ENCODE measurements around the gene RNF187. TPM values are rescaled to one million over a fixed set of nuclear protein-coding genes. Genes with fewer than 3 reads are reported as not detected.

Gene RNF187
- total RNA-seq, 6 experiments from 2014 or later, result 110 to 143 (median 130) TPM

- TF ChIP-seq, protein P1, sequence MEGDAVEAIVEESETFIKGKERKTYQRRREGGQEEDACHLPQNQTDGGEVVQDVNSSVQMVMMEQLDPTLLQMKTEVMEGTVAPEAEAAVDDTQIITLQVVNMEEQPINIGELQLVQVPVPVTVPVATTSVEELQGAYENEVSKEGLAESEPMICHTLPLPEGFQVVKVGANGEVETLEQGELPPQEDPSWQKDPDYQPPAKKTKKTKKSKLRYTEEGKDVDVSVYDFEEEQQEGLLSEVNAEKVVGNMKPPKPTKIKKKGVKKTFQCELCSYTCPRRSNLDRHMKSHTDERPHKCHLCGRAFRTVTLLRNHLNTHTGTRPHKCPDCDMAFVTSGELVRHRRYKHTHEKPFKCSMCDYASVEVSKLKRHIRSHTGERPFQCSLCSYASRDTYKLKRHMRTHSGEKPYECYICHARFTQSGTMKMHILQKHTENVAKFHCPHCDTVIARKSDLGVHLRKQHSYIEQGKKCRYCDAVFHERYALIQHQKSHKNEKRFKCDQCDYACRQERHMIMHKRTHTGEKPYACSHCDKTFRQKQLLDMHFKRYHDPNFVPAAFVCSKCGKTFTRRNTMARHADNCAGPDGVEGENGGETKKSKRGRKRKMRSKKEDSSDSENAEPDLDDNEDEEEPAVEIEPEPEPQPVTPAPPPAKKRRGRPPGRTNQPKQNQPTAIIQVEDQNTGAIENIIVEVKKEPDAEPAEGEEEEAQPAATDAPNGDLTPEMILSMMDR (IDR thresholded peaks at IDR 0.05), result no peak
- no peaks in the 10 kb centered on the region for H3K36me3 Mint-ChIP-seq (ENCODE audit: low read depth)
These were observed 21.7 kb downstream of the RNF187 start for GRCh38 chr1:228508840-228509415.

DNA sequence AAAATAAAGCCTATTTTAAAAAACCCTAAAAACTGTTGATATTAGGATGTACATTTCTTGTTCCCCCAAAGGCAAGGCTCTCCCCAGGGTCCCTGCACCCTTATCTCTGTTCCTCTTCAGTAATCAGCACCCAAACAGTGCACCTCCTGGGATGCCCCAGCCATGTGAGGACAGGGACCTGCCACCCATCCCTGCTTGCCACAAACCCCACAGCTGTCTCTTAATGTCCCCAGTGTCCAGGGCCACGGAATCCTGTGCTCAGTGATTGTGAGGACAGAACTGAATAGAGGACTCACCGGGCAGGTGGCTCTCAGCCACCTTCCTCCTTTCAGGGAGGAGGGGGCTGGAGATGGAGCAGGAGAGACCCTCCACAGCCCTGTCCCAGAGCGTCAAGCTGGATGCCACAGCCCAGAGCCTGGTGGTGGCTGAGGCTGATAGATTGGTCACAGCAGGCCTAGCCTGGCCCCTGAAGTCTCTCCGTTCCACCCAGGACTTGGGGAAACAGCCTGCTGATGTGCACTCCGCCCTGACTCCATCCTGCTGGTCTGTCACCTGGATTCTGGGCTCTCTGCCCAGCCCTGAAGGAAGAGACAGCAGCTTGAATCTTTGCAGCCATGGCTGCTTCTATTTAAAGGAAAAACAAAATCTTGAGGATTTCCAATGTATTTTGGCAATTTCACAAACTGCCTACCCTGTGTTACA lies 23.1 kb downstream of the RNF187 start:
- Mint-ChIP-seq H3K9me3 (no peaks in the 10 kb centered on the region), H3K27me3 (ENCODE audit: insufficient read depth) (peaks cover 30% of the 10 kb centered on the region), H3K27ac (no peak overlapping the region), H3K36me3 (ENCODE audit: low read depth) (no peaks in the 10 kb centered on the region), H3K4me3 (no peak overlapping the region), H3K4me1 (ENCODE audit: low read depth) (0 out of 2 replicates have a peak, but pooled peaks cover 6% of the 10 kb centered on the region)
- DNase-seq, result no peak
- TF ChIP-seq, protein P1 (IDR thresholded peaks at IDR 0.05), result no peak

More at GRCh38 chr1:228508840-228509415, 21.7 kb downstream of the RNF187 start:
- no peak for DNase-seq
- peaks cover 29% of the 10 kb centered on the region for H3K27me3 Mint-ChIP-seq (ENCODE audit: insufficient read depth)
- H3K4me1 Mint-ChIP-seq (ENCODE audit: low read depth), result 0 out of 2 replicates have a peak, but pooled peaks cover 6% of the 10 kb centered on the region
- no peaks in the 10 kb centered on the region for H3K9me3 Mint-ChIP-seq
- H3K27ac Mint-ChIP-seq, result no peak overlapping the region
- H3K4me3 Mint-ChIP-seq, result no peak overlapping the region

DNA sequence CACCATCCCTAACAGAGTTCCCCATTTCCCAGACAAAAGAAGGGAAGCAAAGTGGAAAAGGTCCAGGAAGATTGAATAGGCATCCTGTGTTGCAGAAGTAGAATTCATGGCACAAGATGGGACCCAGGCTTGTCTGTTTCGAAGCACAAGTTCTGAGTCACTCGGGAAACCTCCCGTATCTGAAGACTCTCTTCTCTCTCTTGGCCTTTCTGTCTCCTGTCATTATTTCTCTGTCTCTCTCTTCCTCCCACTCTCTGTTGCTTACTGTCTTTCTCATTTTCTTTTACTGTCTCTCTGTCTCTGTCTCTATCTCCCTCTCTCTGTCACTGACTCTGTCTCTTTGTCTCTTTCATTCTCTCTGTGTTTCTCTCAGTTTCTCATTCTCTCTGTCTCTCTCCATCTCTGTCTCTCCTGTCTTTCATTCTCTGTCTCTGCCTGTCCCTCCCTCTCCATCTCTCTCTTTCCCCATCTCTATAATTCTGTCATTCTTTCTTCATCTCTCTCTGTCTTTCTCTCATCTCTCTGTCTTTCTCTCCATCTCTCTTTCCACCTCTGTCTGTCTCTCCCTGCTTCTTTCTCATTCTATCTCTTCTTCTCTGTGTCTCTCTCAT lies 23.7 kb downstream of the RNF187 start:
- Mint-ChIP-seq H3K27me3 (ENCODE audit: insufficient read depth) (peaks cover 34% of the 10 kb centered on the region), H3K27ac (no peak overlapping the region), H3K9me3 (no peaks in the 10 kb centered on the region), H3K36me3 (ENCODE audit: low read depth) (no peaks in the 10 kb centered on the region), H3K4me3 (no peak overlapping the region), H3K4me1 (ENCODE audit: low read depth) (0 out of 2 replicates have a peak, but pooled peaks cover 6% of the 10 kb centered on the region)
- TF ChIP-seq, protein P1 (IDR thresholded peaks at IDR 0.05), result no peak
- DNase-seq, result no peak

DNA sequence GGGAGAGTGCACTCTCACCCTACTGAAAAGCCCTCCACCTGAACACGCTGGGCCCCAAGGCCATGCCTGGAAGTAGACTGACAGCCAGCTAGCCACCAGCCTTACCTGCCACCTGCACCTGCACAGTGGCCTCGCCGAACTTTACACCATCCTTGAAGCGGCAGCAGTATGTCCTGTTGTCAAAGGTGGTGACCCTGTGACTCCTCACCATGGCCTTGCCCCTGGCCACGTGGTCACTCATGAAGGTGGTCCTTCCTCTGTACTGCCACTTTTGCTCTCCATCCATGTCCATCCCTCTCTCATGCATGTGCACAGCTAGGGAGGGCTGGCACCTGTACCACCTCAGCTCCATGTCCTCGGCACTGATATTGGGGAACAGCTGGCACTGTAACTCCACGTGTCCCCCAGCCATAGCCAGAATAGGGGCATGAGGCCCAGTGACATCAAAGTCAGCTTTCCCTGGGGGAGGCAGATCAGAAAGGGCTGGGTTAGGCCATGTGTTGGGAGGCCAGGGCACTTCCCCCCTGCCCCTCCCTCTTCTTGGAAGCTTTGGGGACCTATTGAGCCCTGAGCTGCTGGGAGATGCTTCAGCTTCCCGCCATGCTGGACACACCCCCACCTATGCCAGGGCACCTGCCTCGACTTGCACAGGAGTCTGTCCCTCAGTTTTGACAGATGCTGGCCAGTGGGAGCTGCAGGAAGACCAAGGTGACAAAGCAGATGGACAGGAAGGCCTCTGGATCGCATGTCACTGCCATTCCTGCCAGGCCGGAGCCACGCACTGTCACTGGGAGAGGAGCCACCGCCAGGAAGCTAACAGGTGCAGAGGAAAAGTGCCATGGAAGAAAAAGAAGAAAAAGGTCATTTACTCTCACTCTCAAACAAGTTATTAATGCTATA lies 24.6 kb downstream of the RNF187 start:
- peaks cover 27% of the 10 kb centered on the region for H3K27me3 Mint-ChIP-seq (ENCODE audit: insufficient read depth)
- no peak overlapping the region for H3K4me3 Mint-ChIP-seq
- TF ChIP-seq, protein P1 (IDR thresholded peaks at IDR 0.05), result no peak
- no peak for DNase-seq
- H3K4me1 Mint-ChIP-seq (ENCODE audit: low read depth), result 0 out of 2 replicates have a peak, but pooled peaks cover 6% of the 10 kb centered on the region
- H3K27ac Mint-ChIP-seq, result no peak overlapping the region
- H3K36me3 Mint-ChIP-seq (ENCODE audit: low read depth), result no peaks in the 10 kb centered on the region
- H3K9me3 Mint-ChIP-seq, result no peaks in the 10 kb centered on the region

- Mint-ChIP-seq H3K27me3 (ENCODE audit: insufficient read depth) (peaks cover 30% of the 10 kb centered on the region), H3K9me3 (no peaks in the 10 kb centered on the region), H3K36me3 (ENCODE audit: low read depth) (no peaks in the 10 kb centered on the region), H3K27ac (no peak overlapping the region), H3K4me1 (ENCODE audit: low read depth) (0 out of 2 replicates have a peak, but pooled peaks cover 6% of the 10 kb centered on the region), H3K4me3 (no peak overlapping the region)
- DNase-seq, result no peak
- TF ChIP-seq, protein P1 (IDR thresholded peaks at IDR 0.05), result no peak
These were observed 25.6 kb downstream of the RNF187 start for GRCh38 chr1:228512781-228513198.

Data from HFFc6 (cell line).